Lower leg skin (tissue), 4 donors: Measurements from ENCODE around the gene RPL37. TPM values are rescaled to one million over a fixed set of nuclear protein-coding genes. Genes with fewer than 3 reads are reported as not detected.
"Not testable (repeated sequence)": the region's sequence is repeated elsewhere in the genome, so short reads cannot be mapped to it uniquely, and the experiment has no call there.

Source experiments
- DNase-seq, 2 donors: peaks; one replicate each; pipeline ENCODE4 v3.0.0-alpha.2; 2019; ENCODE audit warnings: low spot score in 2 of 2
- H3K4me3 ChIP-seq: fragments of 200-600 bp; sonication (generic); 2 replicates; pipeline ENCODE4 v1.5.1; 2017; ENCODE audit warnings: mild to moderate bottlenecking, low read depth; ENCODE audit not compliant: poor library complexity, severe bottlenecking
- CTCF ChIP-seq, 3 donors: fragments of 450-650 bp; IDR thresholded peaks; one replicate each; pipeline ENCODE4 v1.5.1; 2016; ENCODE audit warnings: antibody characterized with exemption in 3 of 3, mild to moderate bottlenecking in 3 of 3, moderate library complexity in 2 of 3
- POLR2A ChIP-seq, 2 donors: fragments of 450-650 bp; IDR thresholded peaks; one replicate each; pipeline ENCODE4 v1.6.1; 2016 to 2017; ENCODE audit warnings: antibody characterized with exemption in 2 of 2, mild to moderate bottlenecking in 1 of 2, moderate library complexity in 1 of 2
- WGBS, 2 donors: methylation state at CpG; one replicate each; pipeline ENCODE4 v1.1.5; 2018; 5-methylcytosine and 5-hydroxymethylcytosine counted together
- intact Hi-C: fragments of 100-400 bp; cut with DNase I; formaldehyde crosslinking; loops from one replicate; pipeline ENCODE4 v1.15.0; 2023; ENCODE audit warnings: low total_unique reads
- total RNA-seq, 4 donors: library from RNA; depleted of rRNA; stranded (reverse); fragments of >200 nt; gene quantifications; one replicate each; pipeline ENCODE4 v1.1.0, GENCODE V29; 2016

RPL37 gene
- 100 to 1,000 TPM; 202 to 750 (median 389) TPM for total RNA-seq

- peak within 1 kb of the TSS; percentile 93 for H3K4me3 ChIP-seq
- 2 to 5% methylated on average over 61 of the region's 61 CpGs for WGBS, 2 donors
- DNase-seq: peak; percentile 96 to 99
- intact Hi-C loops: no loop called here
- TF ChIP-seq CTCF (IDR thresholded peaks at IDR 0.05) (no peak), POLR2A (IDR thresholded peaks at IDR 0.05) (peak in 1 of 2 donors; percentile 60)
Measured at GRCh38 chr5:40834849-40835787, at the start of gene RPL37. TSS of gene RPL37 (minus strand) at chr5:40835222. CDS start at chr5:40835185, 37 bp downstream.

- H3K4me3 ChIP-seq, intact Hi-C loops, DNase-seq: not testable (repeated sequence)
- 42 to 49% methylated on average over 1 of the region's 1 CpG for WGBS, 2 donors
Measured at GRCh38 chr5:40883051-40883450, 48.0 kb upstream of the RPL37 start.

GRCh38 chr5:40882291-40882690, 47.3 kb upstream of the RPL37 start:
- intact Hi-C loops: no loop called here
- 83 to 89% methylated on average over 4 of the region's 4 CpGs for WGBS, 2 donors
- H3K4me3 ChIP-seq: no peak overlapping the region
- DNase-seq: no peak
- TF ChIP-seq CTCF (IDR thresholded peaks at IDR 0.05) (no peak), POLR2A (IDR thresholded peaks at IDR 0.05) (no peak)

GRCh38 chr5:40879163-40879942, 44.3 kb upstream of the RPL37 start:
- intact Hi-C loops: no loop called here
- DNase-seq: no peak
- TF ChIP-seq CTCF (IDR thresholded peaks at IDR 0.05) (no peak), POLR2A (IDR thresholded peaks at IDR 0.05) (no peak)
- no peak overlapping the region for H3K4me3 ChIP-seq
- 34 to 35% methylated on average over 10 of the region's 10 CpGs for WGBS, 2 donors

GRCh38 chr5:40877371-40877988, 42.5 kb upstream of the RPL37 start:
- 69 to 80% methylated on average over 6 of the region's 6 CpGs for WGBS, 2 donors
- H3K4me3 ChIP-seq: no peak overlapping the region
- intact Hi-C loops: no loop called here
- TF ChIP-seq CTCF (IDR thresholded peaks at IDR 0.05) (no peak), POLR2A (IDR thresholded peaks at IDR 0.05) (no peak)
- DNase-seq: no peak

- no peak for TF ChIP-seq CTCF (IDR thresholded peaks at IDR 0.05)
- TF ChIP-seq POLR2A (IDR thresholded peaks at IDR 0.05): no peak
- DNase-seq: no peak
- 77 to 80% methylated on average over 3 of the region's 3 CpGs for WGBS, 2 donors
- H3K4me3 ChIP-seq: no peak overlapping the region
- intact Hi-C loops: no loop called here
Measured at GRCh38 chr5:40875958-40876357, 40.9 kb upstream of the RPL37 start.
